ENCODE results near the gene MSH5.

The MSH5 gene

GRCh38 chr6:31762878-31763618 is 23.2 kb downstream of the MSH5 start:
- no peak for DNase-seq

- no peak for DNase-seq
These were observed 23.8 kb downstream of the MSH5 start for GRCh38 chr6:31763619-31763940.

GRCh38 chr6:31764198-31764597 is 24.4 kb downstream of the MSH5 start:
- no peak for DNase-seq

- DNase-seq = no peak
These were observed 25.7 kb downstream of the MSH5 start for GRCh38 chr6:31765559-31765909.

GRCh38 chr6:31765910-31766794 is 26.3 kb downstream of the MSH5 start:
- DNase-seq = no peak

GRCh38 chr6:31767096-31767645 is 27.4 kb downstream of the MSH5 start:
- DNase-seq = no peak

- DNase-seq = no peak
These were observed 28.8 kb downstream of the MSH5 start for GRCh38 chr6:31768363-31769257.

GRCh38 chr6:31769684-31770371 is 30.0 kb downstream of the MSH5 start:
- DNase-seq = no peak

GRCh38 chr6:31770860-31771259 is 31.1 kb downstream of the MSH5 start:
- DNase-seq = no peak

GRCh38 chr6:31771992-31772358 is 32.2 kb downstream of the MSH5 start:
- DNase-seq = no peak

GRCh38 chr6:31775184-31775583 is 35.4 kb downstream of the MSH5 start:
- no peak for DNase-seq

GRCh38 chr6:31775633-31776484 is 36.1 kb downstream of the MSH5 start:
- DNase-seq = no peak

GRCh38 chr6:31776485-31776988 is 36.7 kb downstream of the MSH5 start:
- DNase-seq = no peak

- DNase-seq = no peak
These were observed 37.3 kb downstream of the MSH5 start, which contains the start of gene VWA7 for GRCh38 chr6:31776989-31777666. VWA7 (minus strand) TSS chr6:31777328; CDS start chr6:31776779, 549 bp downstream.

GRCh38 chr6:31777667-31778050 is 37.9 kb downstream of the MSH5 start:
- DNase-seq = no peak

- no peak for DNase-seq
These were observed 38.4 kb downstream of the MSH5 start for GRCh38 chr6:31778193-31778592.

- no peak for DNase-seq
These were observed 39.4 kb downstream of the MSH5 start for GRCh38 chr6:31778999-31779885.

- no peak for DNase-seq
These were observed 40.1 kb downstream of the MSH5 start for GRCh38 chr6:31779908-31780307.

GRCh38 chr6:31780507-31781243 is 40.9 kb downstream of the MSH5 start:
- no peak for DNase-seq

All from NCI-H446 treated with DMSO at 0.1 percent for 48 hours (cell line).